Astrocyte (in vitro differentiated cells and primary cell): Measurements from ENCODE around the gene C2orf15. TPM values are rescaled to one million over a fixed set of nuclear protein-coding genes. Genes with fewer than 3 reads are reported as not detected.

Experiments used
- DNase-seq: peaks from one replicate; pipeline ENCODE4 v3.0.0-alpha.2; 2010; ENCODE audit warnings: low read depth
- FAIRE-seq: peaks from 2 replicates; lab custom pipeline; 2011; peaks lifted over from hg19 to GRCh38; lab: Jason Lieb, UNC
- H2AFZ ChIP-seq: 2 replicates; pipeline ENCODE4 v1.6.0; 2012; ENCODE audit warnings: low read depth, low read length, inconsistent platforms
- H3K27ac ChIP-seq: 2 replicates; pipeline ENCODE4 v1.5.1; 2011; ENCODE audit warnings: low read depth, low read length, inconsistent platforms
- H3K27me3 ChIP-seq: 2 replicates; pipeline ENCODE4 v1.6.0; 2011; ENCODE audit warnings: low read length, inconsistent platforms; ENCODE audit not compliant: insufficient read depth
- H3K36me3 ChIP-seq: 2 replicates; pipeline ENCODE4 v1.5.1; 2011; ENCODE audit warnings: low read length, inconsistent platforms; ENCODE audit not compliant: insufficient read depth
- H3K4me1 ChIP-seq: 2 replicates; pipeline ENCODE4 v1.5.1; 2011; ENCODE audit warnings: low read length, inconsistent platforms; ENCODE audit not compliant: insufficient read depth
- H3K4me2 ChIP-seq: 2 replicates; pipeline ENCODE4 v1.6.0; 2012; ENCODE audit warnings: low read length, inconsistent platforms
- H3K4me3 ChIP-seq: 2 replicates; pipeline ENCODE4 v1.5.1; 2011; ENCODE audit warnings: low read depth, mild to moderate bottlenecking, low read length, inconsistent platforms; ENCODE audit not compliant: insufficient read depth
- H3K79me2 ChIP-seq: 2 replicates; pipeline ENCODE4 v1.6.0; 2012; ENCODE audit warnings: mild to moderate bottlenecking, low read length, inconsistent platforms; ENCODE audit not compliant: insufficient read depth
- H3K9ac ChIP-seq: 2 replicates; pipeline ENCODE4 v1.6.0; 2012; ENCODE audit warnings: mild to moderate bottlenecking, low read length, inconsistent platforms
- H3K9me3 ChIP-seq: 2 replicates; pipeline ENCODE4 v1.5.1; 2012; ENCODE audit warnings: low read depth, mild to moderate bottlenecking, low read length, inconsistent platforms; ENCODE audit not compliant: insufficient read depth
- H4K20me1 ChIP-seq: 2 replicates; pipeline ENCODE4 v1.6.0; 2012; ENCODE audit warnings: low read length, inconsistent platforms; ENCODE audit not compliant: insufficient read depth
- H3K27ac Mint-ChIP-seq: one replicate; pipeline ENCODE4 v1.8.0; 2021; ENCODE audit warnings: mild to moderate bottlenecking, mixed read lengths; ENCODE audit not compliant: unreplicated experiment
- H3K27me3 Mint-ChIP-seq: one replicate; pipeline ENCODE4 v1.8.0; 2021; ENCODE audit warnings: low read depth, mixed read lengths; ENCODE audit not compliant: unreplicated experiment
- H3K36me3 Mint-ChIP-seq: one replicate; pipeline ENCODE4 v1.8.0; 2021; ENCODE audit warnings: low read depth, mixed read lengths; ENCODE audit not compliant: unreplicated experiment
- H3K4me1 Mint-ChIP-seq: one replicate; pipeline ENCODE4 v1.8.0; 2021; ENCODE audit warnings: low read depth, mixed read lengths; ENCODE audit not compliant: unreplicated experiment
- H3K4me3 Mint-ChIP-seq: one replicate; pipeline ENCODE4 v1.8.0; 2021; ENCODE audit warnings: mild to moderate bottlenecking, moderate library complexity, mixed read lengths; ENCODE audit not compliant: unreplicated experiment
- H3K9me3 Mint-ChIP-seq: one replicate; pipeline ENCODE4 v1.8.0; 2021; ENCODE audit warnings: mild to moderate bottlenecking, mixed read lengths; ENCODE audit not compliant: unreplicated experiment
- EZH2 ChIP-seq: IDR thresholded peaks from 2 replicates; pipeline ENCODE4 v1.6.1; 2012; ENCODE audit warnings: mild to moderate bottlenecking, low read length, inconsistent platforms; ENCODE audit not compliant: insufficient read depth
- total RNA-seq: library from RNA; stranded (reverse); gene quantifications from 2 replicates; pipeline ENCODE4 v1.2.1, GENCODE V29; 2021
- TF ChIP-seq, protein P1 (sequence below): IDR thresholded peaks from 2 replicates; pipeline ENCODE4 v1.5.1; 2011; ENCODE audit warnings: low read depth, mild to moderate bottlenecking, inconsistent platforms, low read length, moderate library complexity; ENCODE audit not compliant: insufficient read depth

C2orf15 gene
- total RNA-seq, 1 donor from 2014 or later = 0.59 TPM

DNA sequence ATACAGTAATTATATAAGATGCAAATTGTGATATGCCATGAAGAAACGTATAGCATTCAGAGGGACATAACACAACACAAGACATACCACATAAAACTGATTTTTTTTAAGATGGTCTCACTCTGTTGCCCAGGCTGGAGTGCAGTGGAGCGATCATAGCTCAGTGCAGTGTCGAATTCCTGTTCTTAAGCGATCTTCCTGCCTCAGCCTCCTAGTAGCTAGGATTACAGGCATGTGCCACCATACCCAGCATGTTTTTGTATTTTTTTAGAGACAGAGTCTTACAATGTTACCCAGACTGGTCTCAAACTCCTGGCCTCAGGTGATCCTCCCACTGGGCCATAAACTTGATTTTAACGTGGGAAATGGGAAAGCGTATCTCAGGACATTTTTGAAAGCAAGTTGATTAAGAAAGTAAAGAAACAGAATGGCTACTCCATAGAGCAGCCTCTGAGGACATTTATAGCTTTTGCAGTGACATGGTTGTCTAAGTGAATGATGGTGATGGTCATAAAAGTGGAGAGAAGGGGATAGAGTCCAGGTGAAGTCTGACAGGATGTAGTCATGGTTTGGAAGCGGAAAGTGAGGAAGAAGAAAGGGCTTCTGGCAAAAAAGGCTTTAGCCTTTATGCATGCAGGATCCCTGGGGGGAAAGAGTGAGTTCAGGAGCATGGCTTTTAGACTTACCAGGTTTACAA lies 10.8 kb downstream of the C2orf15 start:
- no peaks in the 10 kb centered on the region for H3K9me3 ChIP-seq
- no peaks in the 10 kb centered on the region for H3K27me3 ChIP-seq
- H3K27ac Mint-ChIP-seq = no peak overlapping the region
- H3K4me3 ChIP-seq = no peak overlapping the region
- H2AFZ ChIP-seq = no peak overlapping the region
- H3K79me2 ChIP-seq = peaks cover 4% of the 10 kb centered on the region
- H3K4me1 ChIP-seq = peaks cover 9% of the 10 kb centered on the region
- H3K9me3 Mint-ChIP-seq = no peaks in the 10 kb centered on the region
- no peaks in the 10 kb centered on the region for H4K20me1 ChIP-seq
- DNase-seq (no peak), FAIRE-seq (no peak)
- H3K9ac ChIP-seq = no peak overlapping the region
- H3K27me3 Mint-ChIP-seq = no peaks in the 10 kb centered on the region
- H3K4me2 ChIP-seq = no peak overlapping the region
- TF ChIP-seq EZH2 = no peak
- H3K27ac ChIP-seq = no peak overlapping the region
- peaks cover 6% of the 10 kb centered on the region for H3K4me1 Mint-ChIP-seq
- H3K36me3 Mint-ChIP-seq = no peaks in the 10 kb centered on the region
- no peaks in the 10 kb centered on the region for H3K36me3 ChIP-seq
- H3K4me3 Mint-ChIP-seq = no peak overlapping the region

DNA sequence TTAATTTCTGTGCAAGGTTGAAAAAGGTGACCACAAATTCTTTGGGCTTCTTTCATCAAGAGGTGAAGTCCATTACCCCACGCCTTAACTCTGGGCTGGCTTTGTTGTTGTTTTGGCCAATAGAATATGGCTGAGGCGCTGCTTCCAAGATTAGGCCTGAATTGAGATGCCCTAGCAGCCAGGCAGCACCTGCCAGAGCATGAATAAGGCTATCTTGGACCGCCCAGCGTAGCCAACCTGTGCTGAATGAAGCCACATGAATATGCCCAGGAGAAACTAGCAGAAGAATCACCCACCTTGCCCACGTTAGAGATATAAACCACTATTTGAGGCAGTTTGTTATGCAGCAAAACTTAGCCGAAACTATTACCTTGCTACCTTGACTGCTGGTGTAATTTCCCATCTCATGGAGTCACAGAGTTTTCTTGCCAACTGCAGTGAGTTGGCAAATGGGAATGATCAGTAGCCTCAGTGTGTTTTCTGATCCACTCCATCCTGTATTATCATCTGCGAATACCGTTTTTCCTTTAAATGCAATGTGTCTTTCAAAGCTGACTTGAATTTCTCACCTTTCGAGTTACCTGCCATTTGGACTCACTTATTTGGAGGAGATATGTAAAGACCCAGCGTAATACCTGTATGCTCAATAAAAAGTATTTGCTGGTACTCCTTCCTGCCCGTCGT lies 12.6 kb downstream of the C2orf15 start:
- Histone ChIP-seq H3K9ac (peak overlapping the region; percentile 75), H3K79me2 (peaks cover 4% of the 10 kb centered on the region), H3K27me3 (no peaks in the 10 kb centered on the region), H3K4me3 (peak overlapping the region; percentile 75), H3K9me3 (no peaks in the 10 kb centered on the region), H3K4me2 (peak overlapping the region; percentile 82), H3K36me3 (no peaks in the 10 kb centered on the region), H4K20me1 (no peaks in the 10 kb centered on the region), H3K27ac (peak overlapping the region; percentile 48), H3K4me1 (peaks cover 9% of the 10 kb centered on the region), H2AFZ (peak overlapping the region; percentile 93)
- H3K27me3 Mint-ChIP-seq = no peaks in the 10 kb centered on the region
- H3K4me3 Mint-ChIP-seq = peak overlapping the region; percentile 88
- TF ChIP-seq, protein P1, sequence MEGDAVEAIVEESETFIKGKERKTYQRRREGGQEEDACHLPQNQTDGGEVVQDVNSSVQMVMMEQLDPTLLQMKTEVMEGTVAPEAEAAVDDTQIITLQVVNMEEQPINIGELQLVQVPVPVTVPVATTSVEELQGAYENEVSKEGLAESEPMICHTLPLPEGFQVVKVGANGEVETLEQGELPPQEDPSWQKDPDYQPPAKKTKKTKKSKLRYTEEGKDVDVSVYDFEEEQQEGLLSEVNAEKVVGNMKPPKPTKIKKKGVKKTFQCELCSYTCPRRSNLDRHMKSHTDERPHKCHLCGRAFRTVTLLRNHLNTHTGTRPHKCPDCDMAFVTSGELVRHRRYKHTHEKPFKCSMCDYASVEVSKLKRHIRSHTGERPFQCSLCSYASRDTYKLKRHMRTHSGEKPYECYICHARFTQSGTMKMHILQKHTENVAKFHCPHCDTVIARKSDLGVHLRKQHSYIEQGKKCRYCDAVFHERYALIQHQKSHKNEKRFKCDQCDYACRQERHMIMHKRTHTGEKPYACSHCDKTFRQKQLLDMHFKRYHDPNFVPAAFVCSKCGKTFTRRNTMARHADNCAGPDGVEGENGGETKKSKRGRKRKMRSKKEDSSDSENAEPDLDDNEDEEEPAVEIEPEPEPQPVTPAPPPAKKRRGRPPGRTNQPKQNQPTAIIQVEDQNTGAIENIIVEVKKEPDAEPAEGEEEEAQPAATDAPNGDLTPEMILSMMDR = no peak
- no peak for TF ChIP-seq EZH2
- H3K4me1 Mint-ChIP-seq = peaks cover 6% of the 10 kb centered on the region
- no peaks in the 10 kb centered on the region for H3K36me3 Mint-ChIP-seq
- H3K27ac Mint-ChIP-seq = peak overlapping the region; percentile 19
- FAIRE-seq = no peak
- peak; percentile 10 for DNase-seq
- no peaks in the 10 kb centered on the region for H3K9me3 Mint-ChIP-seq

DNA sequence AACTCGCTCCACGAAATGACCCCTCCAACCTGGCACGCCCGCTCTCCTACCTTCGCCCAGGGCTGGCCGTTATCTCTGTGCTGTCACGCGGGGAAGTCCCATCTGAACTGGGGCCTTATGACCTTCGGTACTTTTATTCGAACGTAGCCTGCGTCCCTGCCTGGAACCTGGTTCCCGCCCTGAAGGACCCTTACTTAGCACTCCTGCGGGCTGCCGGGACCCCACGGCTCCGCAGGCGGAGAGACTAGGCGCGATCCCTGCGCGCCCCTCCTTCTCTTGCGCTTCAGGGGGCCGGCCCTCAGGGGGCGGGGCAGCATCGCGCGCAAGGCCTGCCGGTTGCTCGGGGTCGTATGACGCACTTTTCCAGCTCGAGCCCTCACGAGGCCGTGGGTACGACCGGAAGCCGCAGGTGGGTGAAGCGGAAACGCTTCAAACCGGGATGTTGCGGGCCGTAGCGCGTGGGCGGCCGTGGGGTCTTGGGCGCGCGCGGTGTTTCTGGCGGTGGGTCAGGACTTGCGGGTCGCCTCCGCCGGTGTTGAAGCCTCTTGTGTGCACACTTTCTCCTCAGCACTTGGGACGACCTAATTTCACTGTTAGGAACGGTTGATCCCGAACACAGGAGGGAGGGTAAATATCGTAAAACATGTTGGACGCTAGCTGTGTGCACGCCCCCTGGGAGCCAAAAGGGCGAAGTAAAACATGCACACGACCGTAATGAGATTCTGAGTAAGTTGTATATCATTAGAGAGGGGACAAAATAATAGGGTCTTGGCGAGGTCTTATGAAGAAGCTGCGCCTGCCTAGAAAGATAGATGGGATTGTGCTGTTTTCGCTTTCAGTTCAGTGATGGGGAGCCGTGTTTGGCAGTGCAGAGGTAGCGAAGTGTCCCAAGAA lies 13.4 kb downstream of the C2orf15 start, which contains the start of the genes LIPT1 and TSGA10:
Gene LIPT1 (plus strand): TSS at position 325 of the 894 bp plus-strand sequence. CDS start 6,991 bp downstream, outside the sequence.
Gene TSGA10 (minus strand): TSS at position 300 of the 894 bp plus-strand sequence. CDS start 45,503 bp downstream, outside the sequence.
- peak within 1 kb of the TSS; percentile 75 for H3K4me3 ChIP-seq
- no peaks in the 10 kb centered on the region for H3K36me3 ChIP-seq
- Mint-ChIP-seq H3K27me3 (no peaks in the 10 kb centered on the region), H3K4me1 (peaks cover 6% of the 10 kb centered on the region), H3K27ac (peak within 1 kb of the TSS; percentile 19), H3K9me3 (no peaks in the 10 kb centered on the region), H3K4me3 (peak within 1 kb of the TSS; percentile 88), H3K36me3 (no peaks in the 10 kb centered on the region)
- DNase-seq = peak; percentile 84
- H3K9me3 ChIP-seq = no peaks in the 10 kb centered on the region
- H3K4me1 ChIP-seq = peaks cover 9% of the 10 kb centered on the region
- H3K79me2 ChIP-seq = peaks cover 4% of the 10 kb centered on the region
- no peaks in the 10 kb centered on the region for H4K20me1 ChIP-seq
- peak within 1 kb of the TSS; percentile 93 for H2AFZ ChIP-seq
- no peak for FAIRE-seq
- peak within 1 kb of the TSS; percentile 75 for H3K9ac ChIP-seq
- no peaks in the 10 kb centered on the region for H3K27me3 ChIP-seq
- peak within 1 kb of the TSS; percentile 82 for H3K4me2 ChIP-seq
- no peak for TF ChIP-seq EZH2
- TF ChIP-seq, protein P1 = no peak
- peak within 1 kb of the TSS; percentile 53 for H3K27ac ChIP-seq
